Neural progenitor cell (in vitro differentiated cells): ENCODE results near the gene GRAP.

Experiments used
- CTCF ChIP-seq: fragments of 200-600 bp; sonication (generic); IDR thresholded peaks from 2 replicates; pipeline ENCODE4 v1.5.1; 2017; ENCODE audit warnings: antibody characterized with exemption, mild to moderate bottlenecking
- EZH2 ChIP-seq: fragments of 200-600 bp; sonication (generic); IDR thresholded peaks from 2 replicates; pipeline ENCODE4 v1.6.1; 2017; ENCODE audit warnings: antibody characterized with exemption, mild to moderate bottlenecking, moderate library complexity
- EZH2phosphoT487 ChIP-seq: fragments of 200-600 bp; sonication (generic); IDR thresholded peaks from 2 replicates; pipeline ENCODE4 v1.6.1; 2017; ENCODE audit warnings: antibody characterized with exemption

GRCh38 chr17:19005789-19006430 lies 40.8 kb downstream of the GRAP start:
- no peak for TF ChIP-seq CTCF
- TF ChIP-seq EZH2: no peak
- no peak for TF ChIP-seq EZH2phosphoT487
